ENCODE data around the gene CH25H.
A peak's percentile ranks its signal among the peaks of the same experiment; 100 is the strongest.
"Not testable (repeated sequence)": the region's sequence is repeated elsewhere in the genome, so short reads cannot be mapped to it uniquely, and the experiment has no call there.

The CH25H gene

GRCh38 chr10:89197473-89197872, 9.6 kb downstream of the CH25H start:
- no peak for DNase-seq (ENCODE audit: low read depth)

GRCh38 chr10:89191301-89191700, 15.8 kb downstream of the CH25H start:
- not testable (repeated sequence) for DNase-seq (ENCODE audit: low read depth)

- DNase-seq (ENCODE audit: low read depth): no peak
Observed at GRCh38 chr10:89189211-89189734, 17.8 kb downstream of the CH25H start.

GRCh38 chr10:89185658-89186057, 21.5 kb downstream of the CH25H start:
- no peak for DNase-seq (ENCODE audit: low read depth)

- DNase-seq (ENCODE audit: low read depth): no peak
Observed at GRCh38 chr10:89184638-89185037, 22.5 kb downstream of the CH25H start.

GRCh38 chr10:89183571-89183970, 23.5 kb downstream of the CH25H start:
- no peak for DNase-seq (ENCODE audit: low read depth)

- no peak for DNase-seq (ENCODE audit: low read depth)
Observed at GRCh38 chr10:89182894-89183293, 24.2 kb downstream of the CH25H start.

- DNase-seq (ENCODE audit: low read depth): no peak
Observed at GRCh38 chr10:89175816-89176215, 31.3 kb downstream of the CH25H start.

- DNase-seq (ENCODE audit: low read depth): no peak
Observed at GRCh38 chr10:89173075-89173474, 34.0 kb downstream of the CH25H start.

GRCh38 chr10:89171996-89172395, 35.1 kb downstream of the CH25H start:
- no peak for DNase-seq (ENCODE audit: low read depth)

- DNase-seq (ENCODE audit: low read depth): no peak
Observed at GRCh38 chr10:89171263-89171872, 35.7 kb downstream of the CH25H start.

- DNase-seq (ENCODE audit: low read depth): not testable (repeated sequence)
Observed at GRCh38 chr10:89168354-89168900, 38.7 kb downstream of the CH25H start.

- no peak for DNase-seq (ENCODE audit: low read depth)
Observed at GRCh38 chr10:89167915-89168314, 39.2 kb downstream of the CH25H start.

- no peak for DNase-seq (ENCODE audit: low read depth)
Observed at GRCh38 chr10:89165923-89166322, 41.2 kb downstream of the CH25H start.

- no peak for DNase-seq (ENCODE audit: low read depth)
Observed at GRCh38 chr10:89164920-89165319, 42.2 kb downstream of the CH25H start.

- DNase-seq (ENCODE audit: low read depth): no peak
Observed at GRCh38 chr10:89164080-89164479, 43.0 kb downstream of the CH25H start.

GRCh38 chr10:89163265-89163995, 43.7 kb downstream of the CH25H start:
- DNase-seq (ENCODE audit: low read depth): peak; percentile 26

GRCh38 chr10:89162596-89162995, 44.5 kb downstream of the CH25H start:
- DNase-seq (ENCODE audit: low read depth): no peak

- no peak for DNase-seq (ENCODE audit: low read depth)
Observed at GRCh38 chr10:89160339-89160738, 46.8 kb downstream of the CH25H start.

GRCh38 chr10:89159761-89160160, 47.4 kb downstream of the CH25H start:
- no peak for DNase-seq (ENCODE audit: low read depth)

GRCh38 chr10:89159316-89159715, 47.8 kb downstream of the CH25H start:
- no peak for DNase-seq (ENCODE audit: low read depth)

- no peak for DNase-seq (ENCODE audit: low read depth)
Observed at GRCh38 chr10:89158446-89158845, 48.7 kb downstream of the CH25H start.

GRCh38 chr10:89156161-89156835, 50.8 kb downstream of the CH25H start:
- no peak for DNase-seq (ENCODE audit: low read depth)
